HG02678 (cell line): ENCODE data around the gene MYCBP2.
"Not testable (repeated sequence)": the region's sequence is repeated elsewhere in the genome, so short reads cannot be mapped to it uniquely, and the experiment has no call there.

ENCODE experiments used
- ATAC-seq: cut with Tn5 transposase; IDR thresholded peaks from one replicate; pipeline ENCODE4 v1.9.1; 2021; ENCODE audit warnings: mild to moderate bottlenecking, moderate library complexity; ENCODE audit not compliant: unreplicated experiment

The MYCBP2 gene

GRCh38 chr13:77326905-77327604, at the start of gene MYCBP2:
MYCBP2 (minus strand) TSS chr13:77327094; CDS start chr13:77326775, 319 bp downstream.
- peak; percentile 45 for ATAC-seq

GRCh38 chr13:77375560-77376108, 48.7 kb upstream of the MYCBP2 start:
- ATAC-seq, result no peak

GRCh38 chr13:77374786-77375185, 47.9 kb upstream of the MYCBP2 start:
- ATAC-seq, result peak; percentile 51

- ATAC-seq, result no peak
Observed at GRCh38 chr13:77374339-77374738, 47.4 kb upstream of the MYCBP2 start.

- no peak for ATAC-seq
Observed at GRCh38 chr13:77373502-77373901, 46.6 kb upstream of the MYCBP2 start.

- no peak for ATAC-seq
Observed at GRCh38 chr13:77372275-77372674, 45.4 kb upstream of the MYCBP2 start.

- ATAC-seq, result no peak
Observed at GRCh38 chr13:77370888-77371287, 44.0 kb upstream of the MYCBP2 start.

- ATAC-seq, result no peak
Observed at GRCh38 chr13:77362166-77362565, 35.3 kb upstream of the MYCBP2 start.

GRCh38 chr13:77360032-77360685, 33.3 kb upstream of the MYCBP2 start:
- peak; percentile 61 for ATAC-seq

GRCh38 chr13:77359171-77359570, 32.3 kb upstream of the MYCBP2 start:
- ATAC-seq, result no peak

GRCh38 chr13:77358001-77358400, 31.1 kb upstream of the MYCBP2 start:
- no peak for ATAC-seq

GRCh38 chr13:77356155-77356554, 29.3 kb upstream of the MYCBP2 start:
- no peak for ATAC-seq

GRCh38 chr13:77353995-77354394, 27.1 kb upstream of the MYCBP2 start:
- ATAC-seq, result no peak

- no peak for ATAC-seq
Observed at GRCh38 chr13:77351315-77351714, 24.4 kb upstream of the MYCBP2 start.

GRCh38 chr13:77350811-77351210, 23.9 kb upstream of the MYCBP2 start:
- ATAC-seq, result no peak

GRCh38 chr13:77349365-77349764, 22.5 kb upstream of the MYCBP2 start:
- peak; percentile 36 for ATAC-seq

- not testable (repeated sequence) for ATAC-seq
Observed at GRCh38 chr13:77347351-77347750, 20.5 kb upstream of the MYCBP2 start.

GRCh38 chr13:77345150-77345780, 18.4 kb upstream of the MYCBP2 start:
- ATAC-seq, result peak; percentile 61

- ATAC-seq, result no peak
Observed at GRCh38 chr13:77343841-77344240, 16.9 kb upstream of the MYCBP2 start.

GRCh38 chr13:77339408-77339807, 12.5 kb upstream of the MYCBP2 start:
- peak; percentile 64 for ATAC-seq

- ATAC-seq, result peak; percentile 62
Observed at GRCh38 chr13:77338961-77339401, 12.1 kb upstream of the MYCBP2 start.

GRCh38 chr13:77338329-77338728, 11.4 kb upstream of the MYCBP2 start:
- peak; percentile 37 for ATAC-seq
